Epithelial cell of prostate (primary cell): ENCODE data around the gene ABCB8.
A peak's percentile ranks its signal among the peaks of the same experiment; 100 is the strongest.

Source experiments
- DNase-seq: peaks from one replicate; pipeline ENCODE4 v3.0.0-alpha.2; 2011; ENCODE audit warnings: low read depth, low spot score
- H3K27ac ChIP-seq: fragments of 450-650 bp; 2 replicates; pipeline ENCODE4 v1.5.1; 2017; ENCODE audit warnings: mild to moderate bottlenecking

ABCB8 gene

GRCh38 chr7:151028131-151028947 is at the start of gene ABCB8:
ABCB8 (plus strand) TSS chr7:151028450; CDS start chr7:151028516, 66 bp downstream.
- DNase-seq = peak; percentile 95
- peak within 1 kb of the TSS; percentile 75 for H3K27ac ChIP-seq

- no peak overlapping the region for H3K27ac ChIP-seq
- no peak for DNase-seq
Observed at GRCh38 chr7:150979713-150980390, 48.4 kb upstream of the ABCB8 start.

DNA sequence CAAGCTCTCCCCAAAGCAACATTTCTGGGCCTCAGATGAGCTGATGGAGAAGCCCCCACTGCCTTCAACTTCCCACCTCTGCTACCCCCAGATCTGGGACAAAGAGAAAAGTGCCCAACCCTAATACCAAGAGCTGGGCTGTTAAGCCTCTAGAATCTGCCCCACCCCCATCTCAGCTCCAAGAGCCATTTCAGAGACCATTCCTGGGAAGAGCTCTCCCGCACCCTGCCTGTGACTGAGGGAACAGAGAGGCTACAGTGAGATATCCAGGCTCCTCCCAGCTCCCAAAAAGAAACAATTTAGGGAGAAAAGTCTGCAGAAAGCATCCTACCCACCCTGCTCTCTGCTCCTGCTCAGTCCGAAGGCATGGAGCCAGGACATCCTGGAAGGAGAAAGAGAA is 47.6 kb upstream of the ABCB8 start:
- no peak for DNase-seq
- no peak overlapping the region for H3K27ac ChIP-seq

- no peak overlapping the region for H3K27ac ChIP-seq
- DNase-seq = no peak
Observed at GRCh38 chr7:150981644-150982043, 46.6 kb upstream of the ABCB8 start.

DNA sequence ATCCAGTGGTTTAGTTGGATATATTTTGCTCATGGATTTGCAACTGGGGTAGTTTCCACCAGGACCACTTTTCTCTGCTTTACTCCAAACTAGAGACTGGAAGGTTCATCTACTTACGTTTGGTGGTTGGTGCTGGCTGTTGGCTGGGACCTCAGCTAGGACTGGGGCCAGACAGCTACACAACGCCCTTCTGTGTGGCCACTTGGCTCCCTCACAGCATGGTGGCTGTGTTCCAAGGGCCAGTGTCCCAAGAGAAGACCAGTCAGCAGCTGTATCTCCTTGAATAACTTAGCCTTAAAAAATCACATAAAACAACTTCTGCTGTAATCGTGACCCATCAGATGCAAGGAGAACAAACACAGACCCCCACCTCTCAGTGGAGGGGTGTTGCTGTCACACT is 45.9 kb upstream of the ABCB8 start:
- no peak for DNase-seq
- H3K27ac ChIP-seq = no peak overlapping the region

DNA sequence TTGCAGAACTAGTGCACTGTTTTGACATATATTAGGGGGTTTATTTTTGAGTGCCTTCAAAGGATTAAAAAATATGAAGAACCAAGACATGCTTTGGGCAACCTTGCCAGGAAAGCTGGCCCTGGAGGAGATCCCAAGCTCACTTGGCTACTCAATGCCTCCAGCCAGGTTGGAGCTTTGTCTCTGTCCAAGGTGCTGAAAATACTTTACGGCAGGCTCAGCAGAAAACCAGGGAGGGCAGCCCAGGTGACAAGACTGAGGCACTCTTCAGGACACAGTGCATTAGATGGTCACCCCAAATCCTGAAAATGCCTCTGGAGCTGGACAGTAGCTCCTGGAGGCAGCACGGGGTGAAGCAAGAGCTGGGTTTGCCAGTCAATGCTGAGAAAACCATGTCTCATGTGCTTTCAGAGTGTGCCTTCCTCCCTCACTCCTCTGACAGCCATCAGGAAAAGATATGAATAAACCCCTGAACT is 44.3 kb upstream of the ABCB8 start:
- no peak overlapping the region for H3K27ac ChIP-seq
- no peak for DNase-seq

DNA sequence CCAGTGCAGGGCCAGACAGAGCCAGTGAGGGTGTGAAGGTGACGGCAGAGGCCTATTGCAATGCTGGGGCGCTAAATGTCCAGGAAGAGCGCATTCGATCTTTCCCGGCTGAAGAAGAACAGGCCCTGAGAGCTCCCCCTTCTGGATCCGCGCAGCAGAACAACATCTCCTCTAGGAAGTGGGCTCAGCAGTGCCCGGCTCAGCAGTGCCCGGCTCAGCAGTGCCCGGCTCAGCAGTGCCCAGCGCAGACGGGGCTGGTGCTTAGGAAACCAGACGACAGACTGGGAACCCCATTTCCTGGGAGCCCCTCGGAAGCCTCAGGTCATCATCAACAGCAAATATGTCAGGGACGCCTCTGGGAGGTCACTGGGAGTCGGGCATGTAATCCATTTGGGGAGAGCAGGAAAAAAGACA is 42.1 kb upstream of the ABCB8 start:
- H3K27ac ChIP-seq = no peak overlapping the region
- DNase-seq = no peak

- H3K27ac ChIP-seq = no peak overlapping the region
- DNase-seq = no peak
Observed at GRCh38 chr7:150986556-150986955, 41.7 kb upstream of the ABCB8 start.

DNA sequence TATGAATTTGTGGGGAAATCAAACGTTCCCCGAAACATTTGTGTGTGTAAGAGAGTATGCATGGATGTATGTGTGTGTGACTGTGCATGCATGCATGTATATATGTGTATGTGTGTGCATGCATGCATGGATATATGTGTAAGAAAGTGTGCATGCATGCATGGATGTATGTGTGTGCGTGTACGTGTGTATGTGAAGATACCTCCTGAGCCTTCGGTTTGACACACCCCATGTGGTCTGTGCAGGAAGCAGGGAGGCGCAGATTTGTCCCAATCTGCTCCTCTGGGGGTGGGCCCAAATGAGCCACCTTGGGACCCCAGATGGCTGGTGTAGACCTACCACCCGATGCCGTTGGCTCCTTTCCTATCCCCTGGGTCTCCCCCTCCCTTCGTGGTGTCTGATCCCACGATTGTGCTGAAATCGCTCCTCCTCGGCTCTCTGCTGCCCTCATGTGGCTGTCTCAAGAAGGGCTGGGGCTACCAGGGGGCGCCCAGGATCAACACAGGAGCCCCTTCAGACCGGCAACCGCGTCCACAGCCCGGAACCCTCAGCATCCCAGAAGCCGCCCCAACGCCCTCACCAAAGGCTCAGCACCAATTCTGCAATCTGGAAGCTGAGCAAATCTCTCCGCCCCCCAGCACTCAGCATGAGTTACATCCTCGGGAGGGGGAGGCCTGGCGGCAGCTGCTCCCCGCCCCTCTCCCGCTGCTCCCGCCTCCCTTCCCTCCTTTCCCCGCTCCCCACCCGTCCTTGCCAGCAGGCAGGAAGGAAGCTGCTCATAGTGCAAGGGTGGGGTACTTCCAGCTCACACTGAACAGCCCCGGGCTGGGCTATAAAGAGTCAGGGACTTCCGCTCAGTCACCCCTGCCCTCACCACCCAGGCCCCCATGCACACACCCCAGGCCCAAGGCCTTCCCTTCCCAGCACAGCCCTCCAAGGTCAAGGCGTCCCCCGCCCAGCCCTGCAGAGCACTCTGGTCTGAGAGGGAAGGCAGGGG is 39.7 kb upstream of the ABCB8 start:
- DNase-seq = no peak
- H3K27ac ChIP-seq = no peak overlapping the region

- H3K27ac ChIP-seq = no peak overlapping the region
- no peak for DNase-seq
Observed at GRCh38 chr7:150989456-150989855, 38.8 kb upstream of the ABCB8 start.

- no peak for DNase-seq
- peak within 1 kb of the TSS; percentile 39 for H3K27ac ChIP-seq
Observed at GRCh38 chr7:150990416-150991186, 37.6 kb upstream of the ABCB8 start, which contains the start of gene NOS3. NOS3 (plus strand) TSS chr7:150991017; CDS start chr7:150993804, 2,787 bp downstream.

DNA sequence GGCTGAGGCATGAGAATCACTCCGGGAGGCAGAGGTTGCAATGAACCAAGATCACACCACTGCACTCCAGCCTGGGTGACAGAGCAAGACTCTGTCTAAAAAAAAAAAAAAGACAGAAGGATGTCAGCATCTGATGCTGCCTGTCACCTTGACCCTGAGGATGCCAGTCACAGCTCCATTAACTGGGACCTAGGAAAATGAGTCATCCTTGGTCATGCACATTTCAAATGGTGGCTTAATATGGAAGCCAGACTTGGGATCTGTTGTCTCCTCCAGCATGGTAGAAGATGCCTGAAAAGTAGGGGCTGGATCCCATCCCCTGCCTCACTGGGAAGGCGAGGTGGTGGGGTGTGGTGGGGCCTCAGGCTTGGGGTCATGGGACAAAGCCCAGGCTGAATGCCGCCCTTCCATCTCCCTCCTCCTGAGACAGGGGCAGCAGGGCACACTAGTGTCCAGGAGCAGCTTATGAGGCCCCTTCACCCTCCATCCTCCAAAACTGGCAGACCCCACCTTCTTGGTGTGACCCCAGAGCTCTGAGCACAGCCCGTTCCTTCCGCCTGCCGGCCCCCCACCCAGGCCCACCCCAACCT is 36.1 kb upstream of the ABCB8 start:
- no peak overlapping the region for H3K27ac ChIP-seq
- no peak for DNase-seq

GRCh38 chr7:150992833-150993302 is 35.4 kb upstream of the ABCB8 start:
- no peak for DNase-seq
- no peak overlapping the region for H3K27ac ChIP-seq

GRCh38 chr7:150993511-150993910 is 34.7 kb upstream of the ABCB8 start:
- H3K27ac ChIP-seq = no peak overlapping the region
- DNase-seq = no peak

GRCh38 chr7:150994141-150994837 is 34.0 kb upstream of the ABCB8 start:
- DNase-seq = no peak

GRCh38 chr7:150994838-150995510 is 33.3 kb upstream of the ABCB8 start:
- no peak overlapping the region for H3K27ac ChIP-seq

More at GRCh38 chr7:150994141-150994837, 34.0 kb upstream of the ABCB8 start:
- H3K27ac ChIP-seq = no peak overlapping the region

GRCh38 chr7:150996376-150997074 is 31.7 kb upstream of the ABCB8 start:
- DNase-seq = no peak
- H3K27ac ChIP-seq = no peak overlapping the region

More at GRCh38 chr7:150994838-150995510, 33.3 kb upstream of the ABCB8 start:
- DNase-seq = no peak
